ENCODE measurements around the gene APOBEC3F. TPM values are rescaled to one million over a fixed set of nuclear protein-coding genes. Genes with fewer than 3 reads are reported as not detected.
"Not testable (repeated sequence)": the region's sequence is repeated elsewhere in the genome, so short reads cannot be mapped to it uniquely, and the experiment has no call there.

Gene APOBEC3F
- total and polyA plus RNA-seq, 12 donors = 1.3 to 11.6 (median 5.1) TPM

GRCh38 chr22:39078329-39078728, 37.7 kb downstream of the APOBEC3F start:
- H3K27me3 ChIP-seq = no peaks in the 10 kb centered on the region
- H3K9me3 ChIP-seq = no peaks in the 10 kb centered on the region
- peak overlapping the region in 2 of 10 donors; percentile 66 to 67 for H3K4me3 ChIP-seq
- peak overlapping the region in 1 of 10 donors; percentile 94 for H3K27ac ChIP-seq
- peaks cover 0 to 12% (median 12%) of the 10 kb centered on the region in 9 donors for H3K4me1 ChIP-seq
- H3K36me3 ChIP-seq = peaks cover 0 to 29% (median 0%) of the 10 kb centered on the region in 9 donors
- ATAC-seq = no peak
- no peak for TF ChIP-seq CTCF (IDR thresholded peaks at IDR 0.05)
- DNase-seq = no peak
- intact Hi-C loops (cut with DNase I) = loop anchor here in 1 of 10 donors (10.0 kb wide), 1 partner anchor 74 kb away; no protein-coding TSS in a partner anchor
- 93 to 95% methylated on average over 8 of the region's 8 CpGs for WGBS, 2 donors

- 88 to 91% methylated on average over 19 to 21 of the region's 24 CpGs for WGBS, 2 donors
- H3K27ac ChIP-seq, H3K27me3 ChIP-seq, DNase-seq, ATAC-seq, H3K9me3 ChIP-seq: not testable (repeated sequence)
- intact Hi-C loops (cut with DNase I) = loop anchor here in 1 of 10 donors (10.0 kb wide), 1 partner anchor 74 kb away; no protein-coding TSS in a partner anchor
- Histone ChIP-seq H3K4me1 (peaks cover 0 to 12% (median 12%) of the 10 kb centered on the region in 9 donors), H3K36me3 (peaks cover 0 to 36% (median 0%) of the 10 kb centered on the region in 9 donors), H3K4me3 (peak overlapping the region in 1 of 10 donors; percentile 67)
These were observed 38.5 kb downstream of the APOBEC3F start for GRCh38 chr22:39079054-39079637.

- no peak overlapping the region for H3K27ac ChIP-seq
- 56 to 66% methylated on average over 9 of the region's 9 CpGs for WGBS, 2 donors
- peaks cover 0 to 12% (median 12%) of the 10 kb centered on the region in 9 donors for H3K4me1 ChIP-seq
- peaks cover 0 to 36% (median 0%) of the 10 kb centered on the region in 9 donors for H3K36me3 ChIP-seq
- no peaks in the 10 kb centered on the region for H3K27me3 ChIP-seq
- intact Hi-C loops (cut with DNase I) = no loop called here
- DNase-seq (no peak), ATAC-seq (no peak)
- no peak for TF ChIP-seq CTCF (IDR thresholded peaks at IDR 0.05)
- H3K4me3 ChIP-seq = peak overlapping the region in 1 of 10 donors; percentile 7
- no peaks in the 10 kb centered on the region for H3K9me3 ChIP-seq
These were observed 39.5 kb downstream of the APOBEC3F start for GRCh38 chr22:39080052-39080762.

GRCh38 chr22:39081016-39081415, 40.4 kb downstream of the APOBEC3F start:
- no peak for ATAC-seq
- Histone ChIP-seq H3K27me3 (no peaks in the 10 kb centered on the region), H3K4me1 (peaks cover 0 to 12% (median 12%) of the 10 kb centered on the region in 9 donors), H3K27ac (no peak overlapping the region), H3K4me3 (peak overlapping the region in 1 of 10 donors; percentile 7), H3K36me3 (peaks cover 0 to 36% (median 0%) of the 10 kb centered on the region in 9 donors), H3K9me3 (no peaks in the 10 kb centered on the region)
- no peak for DNase-seq
- TF ChIP-seq CTCF (IDR thresholded peaks at IDR 0.05) = no peak
- intact Hi-C loops (cut with DNase I) = no loop called here
- 89 to 92% methylated on average over 12 of the region's 12 CpGs for WGBS, 2 donors

Data from heart right ventricle (tissue), 16 donors.